Activated T-cell treated with anti-CD3 and anti-CD28 coated beads for 4 hours (primary cell): Measurements from ENCODE around the gene ANXA5.
A peak's percentile ranks its signal among the peaks of the same experiment; 100 is the strongest.
"Not testable (repeated sequence)": the region's sequence is repeated elsewhere in the genome, so short reads cannot be mapped to it uniquely, and the experiment has no call there.

Source experiments
- DNase-seq: peaks from one replicate; pipeline ENCODE4 v3.0.0-alpha.2; 2020

The ANXA5 gene

DNA sequence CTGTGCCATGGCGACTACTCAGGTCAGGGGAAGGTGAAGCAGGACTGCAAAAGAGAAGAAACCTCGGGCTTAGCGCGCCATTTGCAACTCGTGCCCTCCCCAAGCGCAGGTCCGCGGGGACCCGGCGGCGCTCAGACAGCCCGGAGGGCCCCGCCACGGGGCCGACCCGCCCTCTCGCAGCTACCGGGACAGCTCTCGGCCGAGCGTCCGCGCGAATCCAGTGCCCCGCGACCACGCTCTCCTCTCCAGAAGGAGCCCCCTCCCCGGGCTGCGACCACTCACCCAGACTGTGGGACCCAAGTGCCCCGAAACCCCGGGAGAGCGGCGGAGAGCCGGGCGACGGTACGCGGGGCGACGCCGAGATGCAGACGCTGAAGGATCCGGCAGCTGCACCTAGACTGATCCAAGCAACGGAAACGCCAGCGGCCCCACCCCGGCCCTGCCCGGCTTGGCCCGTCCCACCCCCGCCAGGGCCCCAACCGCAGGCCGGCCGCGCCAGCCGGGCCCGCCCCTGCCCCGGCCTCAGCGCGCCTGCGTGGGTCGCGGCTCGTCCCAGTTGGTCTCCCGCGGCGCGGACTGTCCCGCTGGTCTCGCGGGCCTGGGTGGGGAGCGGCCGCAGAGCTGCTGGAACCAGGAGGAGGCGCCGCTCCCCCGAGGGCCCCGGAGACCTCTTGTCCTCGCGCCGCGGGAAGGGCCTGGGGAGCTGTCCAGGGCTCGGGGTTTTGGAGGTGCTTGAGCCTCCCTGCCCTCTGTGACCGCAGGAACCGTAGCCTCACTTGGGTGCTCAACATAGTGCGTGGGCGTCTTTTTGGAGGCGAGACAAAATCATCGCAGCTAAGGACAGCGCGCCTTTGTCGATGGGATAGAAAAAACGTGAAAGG, at the start of gene ANXA5:
Gene ANXA5 (minus strand): TSS at position 400 of the 881 bp plus-strand sequence. CDS start 391 bp downstream, at position 9.
- DNase-seq: peak; percentile 33

DNA sequence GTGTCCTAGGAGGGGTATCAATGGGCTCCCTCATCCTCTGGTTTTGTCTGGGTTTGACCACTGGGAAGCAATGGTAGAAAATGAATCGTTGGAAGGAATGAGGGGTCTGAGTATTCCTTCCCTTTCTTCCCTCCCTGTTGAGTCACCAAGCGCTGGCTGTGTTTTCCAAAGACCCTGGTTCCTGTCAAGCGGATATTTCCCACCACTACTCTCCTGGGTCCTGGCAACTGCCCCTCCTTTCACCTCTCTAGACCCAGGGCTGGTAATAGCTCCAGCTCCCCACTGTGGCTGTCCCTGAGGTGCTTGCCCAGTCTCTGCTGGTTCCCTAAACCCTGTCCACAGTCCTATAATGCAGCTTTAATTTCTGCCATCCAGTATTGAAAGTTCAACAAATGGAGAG, 46.0 kb upstream of the ANXA5 start:
- no peak for DNase-seq

DNA sequence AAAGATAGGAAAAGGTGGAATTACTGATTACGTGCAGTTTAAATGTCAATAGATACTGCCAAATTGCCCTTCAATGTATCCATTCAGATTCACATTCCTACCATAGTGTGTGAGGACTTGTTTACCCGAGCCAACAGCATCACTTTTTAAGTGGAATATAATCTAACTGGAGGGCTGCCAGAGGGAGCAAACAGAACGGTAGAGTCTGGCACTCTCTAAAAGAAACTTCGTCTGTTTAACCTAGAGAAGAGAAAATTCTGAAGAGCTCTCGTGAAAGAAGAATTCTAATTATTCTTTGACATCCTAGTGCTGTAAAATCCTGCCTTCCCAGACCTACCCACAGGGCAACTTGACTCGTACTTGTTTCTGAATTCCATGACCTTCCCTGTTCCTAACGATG, 45.0 kb upstream of the ANXA5 start:
- no peak for DNase-seq

DNA sequence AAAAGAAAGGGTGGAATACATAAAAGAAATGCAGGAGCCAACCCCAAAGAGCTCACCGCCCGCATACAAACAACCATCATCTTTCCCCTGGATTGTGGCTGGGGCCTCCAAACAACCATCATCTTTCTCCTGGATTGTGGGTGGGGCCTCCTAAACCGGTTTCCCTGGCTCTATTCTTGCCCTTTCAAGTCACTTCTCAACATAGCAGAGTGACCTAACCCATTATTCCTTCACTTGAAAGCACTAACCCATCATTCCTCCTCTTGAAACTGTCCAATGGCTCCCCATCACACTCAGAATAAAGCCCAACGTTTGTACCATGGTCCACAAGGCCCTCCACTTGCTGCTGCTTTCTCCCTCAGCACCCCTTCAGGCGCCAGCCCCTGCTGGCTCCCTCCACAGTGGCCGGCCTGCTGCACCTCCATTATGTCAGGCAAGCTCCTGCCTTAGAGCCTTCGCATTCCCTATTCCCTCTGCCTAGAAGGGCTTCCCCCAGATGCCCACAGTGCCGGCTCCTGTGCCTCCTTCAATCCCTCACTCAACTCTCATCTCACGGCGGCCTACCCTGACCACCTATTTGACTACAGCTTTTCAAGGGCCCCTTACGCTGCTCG, 44.1 kb upstream of the ANXA5 start:
- DNase-seq: no peak

DNA sequence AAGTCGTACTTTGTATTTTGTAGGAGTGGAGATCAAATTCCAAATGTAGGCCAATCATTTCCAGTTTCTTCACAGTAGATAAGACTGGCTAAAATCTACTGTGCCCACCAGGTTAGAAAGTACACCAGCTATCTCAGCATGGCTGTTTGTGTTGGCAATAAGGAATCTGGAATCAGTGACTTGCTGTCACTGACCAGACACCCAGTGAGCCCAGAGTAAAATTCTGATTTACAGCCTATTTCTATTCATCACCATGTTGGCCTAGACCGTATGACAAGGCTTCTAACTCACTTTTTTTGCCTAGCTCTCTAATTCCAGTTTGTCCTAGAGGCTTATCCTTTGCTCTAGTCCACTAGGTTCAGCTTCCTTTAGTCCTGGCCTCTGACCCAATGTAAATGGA, 42.8 kb upstream of the ANXA5 start:
- no peak for DNase-seq

DNA sequence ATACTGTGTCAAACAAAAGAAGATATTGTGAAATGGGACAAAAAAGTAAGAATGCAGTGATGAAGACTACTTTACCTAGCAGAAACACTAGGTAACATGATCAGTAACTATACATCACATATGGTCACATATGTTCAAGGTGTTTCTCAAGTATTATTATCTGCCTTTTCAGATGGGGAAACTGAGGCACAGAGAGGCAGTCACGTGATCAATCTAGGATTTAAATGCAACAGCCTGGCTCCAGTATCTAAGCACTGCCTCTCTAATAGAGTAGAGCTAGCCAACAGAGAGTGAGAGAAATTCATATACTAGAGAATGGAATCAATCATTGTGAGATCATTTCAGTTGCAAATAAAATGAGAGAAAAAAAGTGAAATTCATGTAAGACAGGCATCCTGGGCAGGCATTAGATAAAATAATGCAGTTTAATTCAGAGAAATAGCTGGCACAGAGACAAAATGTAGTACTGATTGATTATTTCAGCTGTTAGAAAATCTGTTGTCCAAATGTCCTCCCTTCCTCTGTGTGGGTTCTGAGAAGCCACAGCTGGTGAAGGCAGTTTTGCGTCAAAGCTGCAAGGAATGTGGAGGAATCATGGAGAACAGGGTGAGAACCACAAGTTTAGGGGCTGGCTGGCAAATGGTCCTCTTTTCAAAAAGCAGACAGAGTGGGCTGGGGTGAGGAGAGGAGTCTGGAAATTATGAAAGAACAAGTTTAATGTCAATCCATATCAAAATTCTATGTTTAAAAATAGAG, 42.2 kb upstream of the ANXA5 start:
- DNase-seq: no peak

DNA sequence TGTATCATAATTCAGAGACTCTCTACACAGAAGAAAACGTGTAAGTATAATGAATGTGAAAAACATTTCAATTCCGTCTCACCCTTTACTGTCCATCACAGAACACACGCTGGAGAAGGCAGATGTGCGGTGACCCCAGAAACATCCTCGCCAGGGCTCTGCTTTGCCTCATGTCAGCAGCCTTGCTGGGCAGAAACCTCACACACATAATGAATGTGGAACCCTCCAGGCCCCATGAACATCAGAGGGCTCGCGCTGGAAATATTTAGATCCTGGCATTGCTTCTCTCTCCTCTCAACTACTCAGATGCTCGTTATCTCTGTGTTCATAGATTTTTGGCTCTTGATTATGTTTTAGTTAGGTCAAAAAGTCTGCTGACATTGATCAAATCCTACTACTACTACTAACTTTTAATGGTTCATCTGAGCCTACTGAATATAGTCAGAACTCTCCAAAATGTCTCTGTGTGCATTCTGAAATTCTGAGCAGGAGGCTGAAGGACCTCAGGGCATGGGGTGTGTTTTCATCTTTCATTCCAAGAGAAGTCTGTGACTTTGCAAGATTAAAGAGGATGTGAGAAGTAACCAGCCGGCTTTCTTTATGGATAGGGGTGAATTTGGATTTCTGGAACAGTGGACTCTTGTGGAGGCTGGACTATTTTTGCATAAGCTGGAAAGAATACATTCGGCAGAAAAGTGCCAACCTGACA, 41.2 kb upstream of the ANXA5 start:
- no peak for DNase-seq

DNA sequence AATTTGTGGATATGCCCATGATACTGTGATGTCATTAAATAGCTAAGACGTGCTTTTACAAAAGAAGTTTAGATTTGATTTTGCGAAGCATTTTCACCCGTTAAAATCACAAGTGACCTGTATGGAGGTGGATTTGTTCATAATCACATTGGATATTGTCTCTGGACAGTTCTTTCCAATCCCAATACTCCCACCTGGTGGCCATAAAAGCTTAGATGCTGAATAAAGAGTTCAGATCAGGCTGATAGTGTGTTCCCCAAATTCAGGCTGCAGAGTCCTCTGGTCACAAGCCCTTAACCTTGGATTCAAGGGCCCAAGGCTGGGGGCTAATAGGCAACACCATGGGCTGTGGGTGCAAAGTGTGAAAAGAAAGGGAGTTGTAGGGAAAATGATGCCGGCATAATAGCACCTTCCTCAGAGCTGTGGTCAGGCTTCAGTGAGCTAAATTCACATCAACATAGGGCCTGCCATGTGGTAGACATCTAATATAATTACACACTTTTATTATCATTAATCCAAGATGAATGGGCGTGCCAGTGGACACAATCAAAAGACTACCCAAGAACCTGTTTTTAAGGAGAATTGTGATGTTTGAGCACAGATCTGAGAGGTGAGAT, 40.1 kb upstream of the ANXA5 start:
- no peak for DNase-seq

DNA sequence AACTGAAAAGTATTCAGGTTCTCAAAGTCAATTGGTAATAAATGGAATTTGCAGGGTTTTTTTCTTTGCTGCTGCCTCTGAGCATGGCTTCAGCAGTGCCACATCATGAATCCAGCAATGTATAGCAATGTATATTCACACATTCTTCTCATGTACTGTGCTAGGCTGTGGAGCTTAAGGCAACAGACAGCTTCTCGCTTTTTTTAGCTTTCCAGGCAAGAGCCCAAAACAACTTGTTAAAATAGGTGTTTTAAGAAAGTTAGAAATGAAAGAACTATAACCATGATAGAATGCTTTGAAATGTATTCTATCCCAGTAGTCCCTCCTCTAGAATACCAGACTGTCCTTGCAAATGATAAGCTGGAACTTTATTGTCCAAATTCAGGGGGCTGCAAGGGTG, 37.8 kb upstream of the ANXA5 start:
- DNase-seq: no peak

DNA sequence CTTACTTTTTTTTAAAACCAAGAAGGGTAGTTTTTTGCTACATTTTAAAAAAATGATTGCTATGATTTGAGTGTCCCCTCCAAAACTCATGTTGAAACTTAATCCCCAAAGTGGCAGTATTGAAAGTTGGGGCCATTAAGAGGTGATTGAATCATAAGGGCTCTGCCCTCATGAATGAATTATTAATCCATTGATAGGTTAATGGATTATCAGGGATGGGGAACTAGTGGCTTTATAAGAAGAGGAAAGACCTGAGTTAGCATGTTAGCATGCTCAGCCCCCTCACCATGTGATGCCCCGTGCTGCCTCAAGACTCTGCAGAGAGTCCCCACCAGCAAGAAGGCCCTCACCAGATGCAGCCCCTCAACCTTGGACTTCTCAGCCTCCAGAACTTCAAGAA, 37.2 kb upstream of the ANXA5 start:
- no peak for DNase-seq

DNA sequence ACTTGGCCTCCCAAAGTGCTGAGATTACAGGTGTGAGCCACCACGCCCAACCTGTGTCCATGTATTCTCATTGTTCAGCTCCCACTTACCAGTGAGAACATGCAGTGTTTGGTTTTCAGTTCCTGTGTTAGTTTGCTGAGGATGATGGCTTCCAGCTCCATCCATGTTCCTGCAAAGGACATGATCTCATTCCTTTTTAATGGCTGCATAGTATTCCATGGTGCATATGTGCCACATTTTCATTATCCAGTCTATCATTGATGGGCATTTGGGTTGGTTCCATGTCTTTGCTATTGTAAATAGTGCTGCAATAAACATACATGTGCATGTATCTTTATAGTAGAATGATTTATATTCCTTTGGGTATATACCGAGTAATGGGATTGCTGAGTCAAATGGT, 33.0 kb upstream of the ANXA5 start:
- not testable (repeated sequence) for DNase-seq

DNA sequence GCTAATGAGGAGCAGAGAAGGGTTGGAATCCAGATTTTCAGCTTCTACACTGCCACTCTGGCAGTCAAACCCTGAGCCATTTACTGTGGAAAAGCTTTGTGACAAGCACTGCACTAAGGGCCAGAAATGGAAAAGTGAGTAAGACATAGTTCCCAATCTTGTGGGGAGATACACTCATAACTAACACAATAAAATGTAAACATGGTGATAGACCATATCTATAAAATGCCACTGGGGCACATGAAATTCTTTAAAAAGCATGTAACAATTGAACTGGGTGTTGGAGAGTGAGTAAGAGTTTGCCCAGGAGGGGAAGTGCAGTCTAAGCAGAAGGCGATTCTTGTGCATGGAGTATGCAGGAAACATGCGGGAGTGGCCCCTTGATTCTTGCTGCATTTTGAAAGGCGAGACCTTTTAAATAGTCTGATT, 32.0 kb upstream of the ANXA5 start:
- no peak for DNase-seq

DNA sequence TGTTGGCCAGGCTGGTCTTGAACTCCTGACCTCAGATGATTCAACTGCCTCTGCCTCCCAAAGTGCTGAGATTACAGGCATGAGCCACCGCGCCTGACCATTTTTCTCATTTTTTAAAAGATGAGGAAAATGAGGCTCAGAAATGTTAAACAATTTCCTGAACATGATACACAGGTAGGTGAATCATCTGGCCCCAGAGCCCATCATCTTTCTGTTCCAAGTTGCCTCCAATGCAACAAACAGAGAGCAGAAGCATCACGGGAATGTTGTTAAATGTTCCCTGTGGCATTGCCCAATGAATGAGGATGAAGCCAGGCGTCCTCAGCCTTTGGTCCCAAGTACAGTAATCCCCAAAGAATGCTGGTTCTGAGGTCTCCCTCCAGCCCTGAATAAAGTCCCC, 31.3 kb upstream of the ANXA5 start:
- DNase-seq: no peak

DNA sequence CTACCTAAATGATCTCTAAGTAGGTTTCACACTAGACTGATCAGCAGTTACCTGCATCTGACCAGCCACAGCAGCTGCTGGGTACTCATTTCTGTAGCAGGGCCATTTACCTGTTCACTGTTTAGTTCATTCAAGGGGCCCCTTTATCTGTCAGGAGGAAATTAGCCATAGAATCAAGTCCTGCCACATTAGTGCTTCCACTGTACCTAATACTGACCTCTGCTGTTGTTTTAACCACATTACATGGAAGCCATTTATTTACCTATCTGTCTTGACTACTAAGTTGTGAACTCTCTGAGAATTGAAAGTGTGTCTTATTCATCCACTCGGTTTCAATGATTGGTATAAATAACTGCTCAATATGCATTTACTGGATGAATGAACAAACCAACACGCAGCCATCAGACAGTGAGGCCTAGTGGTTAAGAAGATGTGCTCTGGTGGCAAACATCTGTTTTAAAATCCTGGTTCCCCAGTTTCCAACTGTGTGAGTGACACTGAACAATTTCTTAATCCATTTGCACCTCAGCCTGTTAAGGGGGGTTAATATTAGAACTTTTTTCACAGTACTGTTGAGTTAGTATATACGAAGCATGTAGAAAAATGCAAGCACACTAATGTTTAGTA, 30.0 kb upstream of the ANXA5 start:
- DNase-seq: no peak

DNA sequence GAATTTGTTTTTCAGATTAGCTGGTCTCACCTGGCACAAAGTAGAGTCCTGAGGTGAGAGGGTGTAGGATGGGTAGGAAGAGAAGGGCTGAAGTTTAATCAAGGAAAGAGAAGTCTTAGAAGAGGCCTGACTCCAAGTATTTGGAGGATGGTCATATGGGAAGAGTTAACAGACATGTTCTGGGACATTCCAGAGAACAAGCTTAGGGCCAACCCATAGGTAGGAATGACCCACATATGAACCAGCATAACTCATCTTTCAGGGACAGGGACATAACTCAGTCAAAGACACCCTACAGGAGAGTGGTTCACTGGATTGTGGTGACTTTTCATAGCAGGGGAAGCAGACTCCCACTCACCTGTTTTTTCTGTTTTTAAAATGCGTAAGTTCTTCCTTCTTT, 27.9 kb upstream of the ANXA5 start:
- no peak for DNase-seq

DNA sequence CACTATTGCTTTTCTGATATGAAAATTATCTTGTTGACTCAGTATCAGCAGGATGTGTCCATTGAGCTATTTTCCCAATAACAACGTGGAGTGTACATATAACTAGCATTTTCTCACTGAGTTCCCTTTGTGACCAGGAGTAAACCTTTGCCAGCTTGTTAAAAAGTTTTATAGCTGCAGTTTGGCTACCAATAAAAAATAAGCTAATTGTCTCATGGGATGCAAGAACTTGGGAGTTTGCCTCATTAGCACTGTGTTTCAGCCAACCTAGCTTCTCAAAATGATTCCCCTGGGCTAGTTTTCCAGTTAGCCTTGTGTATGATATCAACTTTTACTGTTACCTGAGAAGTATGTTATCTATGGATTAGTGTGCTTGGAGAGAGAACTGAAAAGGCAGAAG, 24.9 kb upstream of the ANXA5 start:
- no peak for DNase-seq

DNA sequence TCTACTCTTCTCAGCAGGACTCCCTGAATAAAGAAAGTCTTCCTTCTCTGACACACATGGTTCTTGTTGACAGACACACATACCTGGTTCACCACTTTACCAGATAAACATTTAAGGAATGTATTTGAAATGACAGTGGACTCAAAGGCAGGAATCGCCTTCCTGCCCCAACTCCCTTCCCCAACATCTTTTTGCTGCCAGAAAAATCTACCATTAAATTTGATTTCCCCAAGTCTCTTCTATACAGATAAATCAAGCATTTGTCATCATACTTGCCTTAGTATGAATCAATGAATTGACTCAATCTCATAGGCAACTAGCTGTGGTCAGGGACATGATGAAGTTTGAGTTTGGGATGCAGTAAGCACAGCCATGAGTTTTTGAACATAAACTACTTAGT, 23.3 kb upstream of the ANXA5 start:
- DNase-seq: no peak

DNA sequence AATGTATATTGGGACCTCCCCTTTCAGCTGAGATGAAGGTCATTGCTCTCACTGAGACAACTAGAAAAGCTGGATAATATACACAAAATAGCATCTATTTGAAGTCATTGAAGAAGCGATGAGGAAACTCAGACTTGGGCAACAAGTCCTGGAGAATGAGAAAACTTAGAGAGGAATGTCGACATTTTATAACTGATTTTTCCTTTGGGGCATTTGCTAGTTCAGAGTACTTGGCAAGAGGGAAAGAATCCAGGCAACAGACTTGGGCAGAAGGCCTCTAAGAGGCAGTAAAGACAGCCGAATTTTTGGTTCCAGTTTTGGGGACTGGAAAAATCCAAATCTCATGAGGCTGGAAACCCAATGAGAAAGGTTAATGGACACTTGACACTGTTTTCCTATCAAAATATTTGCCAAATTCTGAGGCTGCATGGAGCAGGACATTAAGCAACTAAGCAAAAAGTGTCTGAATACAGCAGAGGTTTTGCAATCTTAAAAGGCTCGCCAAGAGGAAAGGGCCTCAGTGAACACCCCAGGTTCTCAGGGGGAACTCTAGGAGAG, 21.0 kb upstream of the ANXA5 start:
- DNase-seq: no peak

DNA sequence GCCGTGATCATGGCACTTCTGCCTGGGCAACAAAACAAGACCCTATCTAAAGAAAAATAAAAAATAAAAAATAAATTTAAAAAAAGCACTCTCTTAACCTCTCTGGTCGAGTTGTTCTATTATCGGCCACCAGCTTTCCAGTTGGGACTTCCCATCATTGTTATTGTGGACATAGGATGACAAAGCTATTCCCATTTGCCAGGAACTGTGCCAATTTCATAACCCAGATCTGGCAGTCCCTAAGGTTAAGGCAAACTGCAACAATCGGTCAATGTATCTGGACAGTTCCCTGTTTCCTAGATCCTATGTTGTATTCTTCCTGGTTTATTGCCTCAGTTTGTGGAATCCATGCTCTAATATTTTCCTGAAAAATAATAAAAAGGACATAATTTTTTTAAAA, 17.8 kb upstream of the ANXA5 start:
- no peak for DNase-seq

DNA sequence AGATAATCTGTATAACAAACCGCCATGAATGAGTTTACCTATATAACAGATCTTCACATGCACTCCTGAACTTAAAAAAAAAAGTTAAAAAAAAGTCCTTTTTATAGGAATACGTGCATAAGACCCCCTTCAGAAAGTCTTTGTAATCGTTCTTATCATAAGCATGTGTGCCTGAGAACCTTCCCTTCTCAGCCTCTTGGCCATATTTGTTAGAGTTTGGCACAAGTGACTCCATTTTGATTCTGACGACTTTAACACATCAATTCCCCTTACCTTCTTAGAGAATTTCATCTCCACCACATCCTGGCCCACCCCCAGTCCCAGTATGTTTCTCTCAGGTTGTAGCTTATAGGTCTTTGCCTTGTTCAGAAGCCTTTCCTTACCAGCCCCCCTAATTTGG, 16.0 kb upstream of the ANXA5 start:
- DNase-seq: no peak

DNA sequence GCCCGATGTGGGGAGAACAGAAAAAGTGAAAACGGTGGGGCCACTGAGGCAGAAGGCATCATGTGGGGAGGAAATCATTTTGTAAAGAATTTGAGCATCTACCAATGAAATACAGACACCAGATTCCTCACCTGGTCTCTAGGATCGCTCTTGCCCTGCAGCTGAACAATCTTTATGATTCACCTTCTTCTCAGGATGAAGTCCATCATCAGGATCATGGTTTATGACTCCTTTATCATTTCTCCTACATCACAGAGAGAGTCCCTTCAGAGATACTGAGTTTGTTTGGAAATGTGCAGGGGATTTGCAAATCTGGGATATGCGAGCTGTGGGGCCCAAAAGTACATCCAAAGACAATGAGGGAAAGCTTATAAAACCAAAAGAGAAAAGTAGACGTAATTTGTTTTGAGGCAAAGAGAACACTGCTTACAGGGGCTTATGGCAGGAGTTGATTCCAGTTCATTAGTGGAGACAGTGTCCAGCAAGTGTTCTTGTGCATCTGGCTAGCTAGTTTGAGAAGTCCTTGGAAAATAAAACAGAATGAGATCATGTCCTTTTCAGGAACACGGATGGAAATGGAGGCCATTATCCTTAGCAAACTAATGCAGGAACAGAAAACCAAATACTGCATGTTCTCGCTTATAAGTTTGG, 15.3 kb upstream of the ANXA5 start:
- DNase-seq: no peak
